ENCODE data around the gene S100A8.

S100A8 gene

GRCh38 chr1:153389401-153389800, 1.5 kb downstream of the S100A8 start:
- FAIRE-seq, result no peak

GRCh38 chr1:153387785-153388184, 3.1 kb downstream of the S100A8 start:
- no peak for TF ChIP-seq CTCF (IDR thresholded peaks at IDR 0.05; ENCODE audit: insufficient read depth, missing control alignments)
- FAIRE-seq (no peak), DNase-seq (ENCODE audit: insufficient read length, low spot score) (no peak)

More at GRCh38 chr1:153389401-153389800, 1.5 kb downstream of the S100A8 start:
- TF ChIP-seq CTCF (IDR thresholded peaks at IDR 0.05; ENCODE audit: insufficient read depth, missing control alignments), result no peak
- DNase-seq (ENCODE audit: insufficient read length, low spot score), result no peak

GRCh38 chr1:153387001-153387400, 3.9 kb downstream of the S100A8 start:
- no peak for FAIRE-seq

GRCh38 chr1:153386500-153386901, 4.4 kb downstream of the S100A8 start:
- TF ChIP-seq CTCF (IDR thresholded peaks at IDR 0.05; ENCODE audit: insufficient read depth, missing control alignments), result no peak
- no peak for FAIRE-seq
- DNase-seq (ENCODE audit: insufficient read length, low spot score), result no peak

More at GRCh38 chr1:153387001-153387400, 3.9 kb downstream of the S100A8 start:
- no peak for DNase-seq (ENCODE audit: insufficient read length, low spot score)
- no peak for TF ChIP-seq CTCF (IDR thresholded peaks at IDR 0.05; ENCODE audit: insufficient read depth, missing control alignments)

- DNase-seq (ENCODE audit: insufficient read length, low spot score), result no peak
- no peak for TF ChIP-seq CTCF (IDR thresholded peaks at IDR 0.05; ENCODE audit: insufficient read depth, missing control alignments)
These were observed 5.8 kb downstream of the S100A8 start for GRCh38 chr1:153384958-153385580.

GRCh38 chr1:153380711-153381110, 10.2 kb downstream of the S100A8 start:
- DNase-seq (ENCODE audit: insufficient read length, low spot score) (no peak), FAIRE-seq (no peak)
- no peak for TF ChIP-seq CTCF (IDR thresholded peaks at IDR 0.05; ENCODE audit: insufficient read depth, missing control alignments)

More at GRCh38 chr1:153384958-153385580, 5.8 kb downstream of the S100A8 start:
- no peak for FAIRE-seq

GRCh38 chr1:153379591-153379990, 11.3 kb downstream of the S100A8 start:
- FAIRE-seq, result no peak
- DNase-seq (ENCODE audit: insufficient read length, low spot score), result no peak
- TF ChIP-seq CTCF (IDR thresholded peaks at IDR 0.05; ENCODE audit: insufficient read depth, missing control alignments), result no peak

Measured in D721Med (cell line).